K562 (cell line): Measurements from ENCODE around the gene GPR37. TPM values are rescaled to one million over a fixed set of nuclear protein-coding genes. Genes with fewer than 3 reads are reported as not detected.

Experiments
- CEBPB ChIP-seq: fragments of 450-650 bp; IDR thresholded peaks from 2 replicates; pipeline ENCODE4 v1.6.1; 2016; ENCODE audit warnings: missing genetic modification characterization, missing compliant biosample characterization
- CLOCK ChIP-seq: fragments of 250-450 bp; sonication (Bioruptor Pico); IDR thresholded peaks from 2 replicates; pipeline ENCODE4 v1.4.0; 2020; ENCODE audit warnings: mild to moderate bottlenecking, moderate library complexity, borderline replicate concordance
- FIP1L1 ChIP-seq: fragments of 200-400 bp; formaldehyde crosslinking; IDR thresholded peaks from 2 replicates; pipeline ENCODE4 v1.6.1; 2018; ENCODE audit warnings: mild to moderate bottlenecking, low read depth, low read length; ENCODE audit not compliant: poor library complexity, severe bottlenecking
- HCFC1 ChIP-seq: IDR thresholded peaks from 2 replicates; pipeline ENCODE4 v1.6.1; 2012; ENCODE audit warnings: low read depth, low read length, improper control_type of control experiment
- HMGN3 ChIP-seq: IDR thresholded peaks from 2 replicates; pipeline ENCODE4 v1.6.1; 2011; ENCODE audit warnings: borderline replicate concordance, low read depth, mild to moderate bottlenecking, mixed read lengths, low read length; ENCODE audit not compliant: insufficient read length; ENCODE audit errors: extremely low read depth
- IRF2 ChIP-seq: sonication (generic); formaldehyde crosslinking; IDR thresholded peaks from 2 replicates; pipeline ENCODE4 v1.8.1; 2022; ENCODE audit warnings: mild to moderate bottlenecking, missing genetic modification reagents
- MBD1 ChIP-seq: fragments of 250-450 bp; sonication (Bioruptor Pico); IDR thresholded peaks from 2 replicates; pipeline ENCODE4 v1.8.0; 2022; ENCODE audit warnings: inconsistent platforms
- NBN ChIP-seq: fragments of 450-650 bp; IDR thresholded peaks from 2 replicates; pipeline ENCODE4 v1.6.1; 2016; ENCODE audit warnings: low read depth, mild to moderate bottlenecking
- NRF1 ChIP-seq, 2 experiments: fragments of 450-650 bp; IDR thresholded peaks in 1 of 2; conservative IDR thresholded peaks in 1 of 2; 2 replicates each; pipeline ENCODE4 v1.6.1; 2014; ENCODE audit warnings: mild to moderate bottlenecking in 2 of 2
- PHF21A ChIP-seq: fragments of 450-650 bp; IDR thresholded peaks from 2 replicates; pipeline ENCODE4 v1.6.1; 2017; ENCODE audit warnings: low read depth, borderline replicate concordance
- RAD51 ChIP-seq: fragments of 450-650 bp; IDR thresholded peaks from 2 replicates; pipeline ENCODE4 v1.7.1; 2016; ENCODE audit warnings: low read depth, mild to moderate bottlenecking, borderline replicate concordance
- RBBP5 ChIP-seq: fragments of 200-600 bp; sonication (generic); IDR thresholded peaks from 2 replicates; pipeline ENCODE4 v1.6.1; 2012; ENCODE audit warnings: borderline replicate concordance, mild to moderate bottlenecking, low read length, control low read depth, inconsistent platforms; ENCODE audit not compliant: insufficient read depth, poor library complexity, severe bottlenecking
- SMARCE1 ChIP-seq: fragments of 450-650 bp; IDR thresholded peaks from 2 replicates; pipeline ENCODE4 v1.7.1; 2016; ENCODE audit warnings: mild to moderate bottlenecking
- TAF7 ChIP-seq: fragments of 450-650 bp; IDR thresholded peaks from 2 replicates; pipeline ENCODE4 v1.6.1; 2016; ENCODE audit warnings: missing genetic modification characterization, missing compliant biosample characterization
- ZNF133 ChIP-seq: fragments of 250-450 bp; sonication (Bioruptor Pico); IDR thresholded peaks from 2 replicates; pipeline ENCODE4 v1.4.0; 2020; ENCODE audit warnings: mild to moderate bottlenecking
- ZNF217 ChIP-seq: sonication (generic); formaldehyde crosslinking; IDR thresholded peaks from 2 replicates; pipeline ENCODE4 v1.8.0; 2022; ENCODE audit warnings: mild to moderate bottlenecking, missing genetic modification reagents
- ZNF316 ChIP-seq: fragments of 450-650 bp; IDR thresholded peaks from 2 replicates; pipeline ENCODE4 v1.6.1; 2016
- ZNF324 ChIP-seq: fragments of 250-450 bp; sonication (Bioruptor Pico); IDR thresholded peaks from 2 replicates; pipeline ENCODE4 v1.4.0; 2020; ENCODE audit warnings: mild to moderate bottlenecking
- ZNF445 ChIP-seq: fragments of 250-450 bp; sonication (Bioruptor Pico); IDR thresholded peaks from 2 replicates; pipeline ENCODE4 v1.4.0; 2020; ENCODE audit warnings: low read depth, mild to moderate bottlenecking, moderate library complexity
- ZNF696 ChIP-seq: fragments of 250-450 bp; sonication (Bioruptor Pico); conservative IDR thresholded peaks from 2 replicates; pipeline ENCODE4 v1.4.0; 2020; ENCODE audit warnings: mild to moderate bottlenecking, moderate library complexity
- ZZZ3 ChIP-seq: fragments of 450-650 bp; IDR thresholded peaks from 2 replicates; pipeline ENCODE4 v1.6.1; 2016; ENCODE audit warnings: antibody characterized with exemption, mild to moderate bottlenecking, moderate library complexity
- polyA plus RNA-seq, 8 experiments: library from polyadenylated mRNA; depleted of rRNA in 4 of 8; stranded (reverse) in 5 of 8; unstranded in 3 of 8; fragments of >200 nt; fragmentation: Nextera tagmentation in 2 of 8; fragmentation: Illumina TruSeq in 1 of 8; extraction: Ambion mirVana in 2 of 8; extraction: Trizol in 1 of 8; gene quantifications; 2 replicates each; pipeline versions ENCODE4 v1.2.1 to v1.2.3, GENCODE V29; 2011 to 2014; ENCODE audit warnings: inconsistent platforms in 1 of 8, missing spikeins in 1 of 8
- total RNA-seq, 7 experiments: library from RNA; depleted of rRNA in 6 of 7; stranded (reverse); fragments of >200 nt in 6 of 7; fragmentation: Illumina TruSeq in 2 of 7; extraction: Trizol in 2 of 7; gene quantifications; 2 replicates each; pipeline versions ENCODE4 v1.2.1 to v1.2.3, GENCODE V29; 2011 to 2021; ENCODE audit warnings: low replicate concordance in 1 of 7
- TF ChIP-seq, protein P1 (sequence below): sonication (generic); formaldehyde crosslinking; IDR thresholded peaks from 2 replicates; pipeline ENCODE4 v1.9.0; 2022; ENCODE audit warnings: mild to moderate bottlenecking, missing genetic modification reagents
- TF ChIP-seq, protein P2 (sequence below): fragments of 250-450 bp; sonication (Bioruptor Pico); IDR thresholded peaks from 2 replicates; pipeline ENCODE4 v1.8.0; 2022; ENCODE audit warnings: inconsistent platforms, mild to moderate bottlenecking, moderate library complexity, borderline replicate concordance

GPR37 gene
- total and polyA plus RNA-seq, 9 of the 15 experiments (the other 6 are each of a cell fraction or from before 2014, with no cell fraction given), result 0.03 TPM; not detected in 8

GRCh38 chr7:124765401-124766352 is at the start of gene GPR37 (continued):
- TF ChIP-seq MBD1 (no peak), HCFC1 (no peak), NBN (no peak), CLOCK (no peak), NRF1 (conservative IDR thresholded peaks at IDR 0.05 in 1 of 2, IDR thresholded peaks at IDR 0.05 in 1 of 2) (peak; percentile 71 to 76), FIP1L1 (no peak), ZNF324 (CRISPR knock-in tag) (no peak), ZZZ3 (no peak), ZNF445 (CRISPR knock-in tag) (no peak), ZNF696 (CRISPR knock-in tag) (no peak), ZNF217 (CRISPR knock-in tag) (no peak), ZNF316 (no peak), ZNF133 (CRISPR knock-in tag) (no peak), RAD51 (no peak), RBBP5 (no peak), IRF2 (CRISPR knock-in tag) (no peak), PHF21A (no peak), SMARCE1 (no peak), HMGN3 (no peak), CEBPB (tag) (no peak), TAF7 (tag) (no peak)
- TF ChIP-seq, protein P1, sequence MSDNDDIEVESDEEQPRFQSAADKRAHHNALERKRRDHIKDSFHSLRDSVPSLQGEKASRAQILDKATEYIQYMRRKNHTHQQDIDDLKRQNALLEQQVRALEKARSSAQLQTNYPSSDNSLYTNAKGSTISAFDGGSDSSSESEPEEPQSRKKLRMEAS (CRISPR knock-in tag), result no peak
- TF ChIP-seq, protein P2, sequence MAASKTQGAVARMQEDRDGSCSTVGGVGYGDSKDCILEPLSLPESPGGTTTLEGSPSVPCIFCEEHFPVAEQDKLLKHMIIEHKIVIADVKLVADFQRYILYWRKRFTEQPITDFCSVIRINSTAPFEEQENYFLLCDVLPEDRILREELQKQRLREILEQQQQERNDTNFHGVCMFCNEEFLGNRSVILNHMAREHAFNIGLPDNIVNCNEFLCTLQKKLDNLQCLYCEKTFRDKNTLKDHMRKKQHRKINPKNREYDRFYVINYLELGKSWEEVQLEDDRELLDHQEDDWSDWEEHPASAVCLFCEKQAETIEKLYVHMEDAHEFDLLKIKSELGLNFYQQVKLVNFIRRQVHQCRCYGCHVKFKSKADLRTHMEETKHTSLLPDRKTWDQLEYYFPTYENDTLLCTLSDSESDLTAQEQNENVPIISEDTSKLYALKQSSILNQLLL (CRISPR knock-in tag), result no peak
